GM18867 (cell line): ENCODE results near the gene SDSL.

ENCODE experiments used
- ATAC-seq: cut with Tn5 transposase; IDR thresholded peaks from one replicate; pipeline ENCODE4 v1.9.1; 2021; ENCODE audit warnings: mild to moderate bottlenecking, moderate library complexity; ENCODE audit not compliant: unreplicated experiment

Gene SDSL

GRCh38 chr12:113479216-113479589, 57.0 kb downstream of the SDSL start:
- ATAC-seq, result no peak

- no peak for ATAC-seq
These were observed 57.6 kb downstream of the SDSL start for GRCh38 chr12:113479590-113480335.

GRCh38 chr12:113480336-113480971, 58.3 kb downstream of the SDSL start:
- no peak for ATAC-seq

GRCh38 chr12:113482334-113482733, 60.2 kb downstream of the SDSL start:
- no peak for ATAC-seq

- no peak for ATAC-seq
These were observed 63.1 kb downstream of the SDSL start for GRCh38 chr12:113485330-113485729.

GRCh38 chr12:113486722-113487121, 64.5 kb downstream of the SDSL start:
- ATAC-seq, result no peak
